Measurements from ENCODE around the gene ITGA2B. TPM values are rescaled to one million over a fixed set of nuclear protein-coding genes. Genes with fewer than 3 reads are reported as not detected.

The ITGA2B gene
- total and polyA plus RNA-seq, 9 donors = 0.60 to 5.2 (median 2.2) TPM

GRCh38 chr17:44363613-44364159, 25.8 kb downstream of the ITGA2B start, which contains the start of gene FAM171A2:
TSS of gene FAM171A2 (minus strand) at chr17:44363853. CDS start at chr17:44363714, 139 bp downstream.
- intact Hi-C loops (cut with DNase I) = no loop called here
- Histone ChIP-seq H3K36me3 (no peaks in the 10 kb centered on the region), H3K4me1 (ENCODE audit: insufficient read depth) (peaks cover 7% of the 10 kb centered on the region), H3K27me3 (no peaks in the 10 kb centered on the region), H3K9me3 (no peaks in the 10 kb centered on the region), H3K4me3 (peak within 1 kb of the TSS; percentile 59), H3K27ac (peak within 1 kb of the TSS; percentile 47 to 72)
- 0 to 2% (median 1%) methylated on average over 5 to 63 of the region's 63 CpGs for WGBS, 3 donors
- DNase-seq = peak; percentile 66 to 85 (median 75)
- TF ChIP-seq EP300 (IDR thresholded peaks at IDR 0.05) (no peak), POLR2A (IDR thresholded peaks at IDR 0.05) (peak; percentile 38), CTCF (IDR thresholded peaks at IDR 0.05) (peak; percentile 44 to 84 (median 76))

GRCh38 chr17:44362949-44363612, 26.4 kb downstream of the ITGA2B start:
- H3K27ac ChIP-seq = peak overlapping the region; percentile 47 to 72
- no peak for TF ChIP-seq POLR2A (IDR thresholded peaks at IDR 0.05)
- TF ChIP-seq CTCF (IDR thresholded peaks at IDR 0.05) = no peak
- TF ChIP-seq EP300 (IDR thresholded peaks at IDR 0.05) = no peak

GRCh38 chr17:44362459-44362948, 26.9 kb downstream of the ITGA2B start:
- intact Hi-C loops (cut with DNase I) = no loop called here
- Histone ChIP-seq H3K9me3 (no peaks in the 10 kb centered on the region), H3K4me1 (ENCODE audit: insufficient read depth) (peaks cover 7% of the 10 kb centered on the region), H3K4me3 (peak overlapping the region; percentile 59), H3K27me3 (no peaks in the 10 kb centered on the region), H3K27ac (no peak overlapping the region), H3K36me3 (no peaks in the 10 kb centered on the region)
- 5 to 13% (median 7%) methylated on average over 10 to 11 of the region's 11 CpGs for WGBS, 3 donors
- no peak for TF ChIP-seq EP300 (IDR thresholded peaks at IDR 0.05)
- TF ChIP-seq CTCF (IDR thresholded peaks at IDR 0.05) = no peak
- TF ChIP-seq POLR2A (IDR thresholded peaks at IDR 0.05) = no peak
- peak in 1 of 5 donors; percentile 50 for DNase-seq

More at GRCh38 chr17:44362949-44363612, 26.4 kb downstream of the ITGA2B start:
- Histone ChIP-seq H3K4me1 (ENCODE audit: insufficient read depth) (peaks cover 7% of the 10 kb centered on the region), H3K9me3 (no peaks in the 10 kb centered on the region), H3K4me3 (peak overlapping the region; percentile 59), H3K27me3 (no peaks in the 10 kb centered on the region), H3K36me3 (no peaks in the 10 kb centered on the region)
- intact Hi-C loops (cut with DNase I) = no loop called here
- peak in 1 of 5 donors; percentile 60 for DNase-seq
- WGBS, 3 donors = 0 to 1% (median 1%) methylated on average over 34 to 45 of the region's 45 CpGs

GRCh38 chr17:44361292-44362260, 27.9 kb downstream of the ITGA2B start:
- H3K4me1 ChIP-seq (ENCODE audit: insufficient read depth) = peaks cover 7% of the 10 kb centered on the region
- peak in 2 of 5 donors; percentile 57 to 64 for DNase-seq
- no peak overlapping the region for H3K4me3 ChIP-seq
- intact Hi-C loops (cut with DNase I) = no loop called here
- H3K9me3 ChIP-seq = no peaks in the 10 kb centered on the region
- H3K36me3 ChIP-seq = no peaks in the 10 kb centered on the region
- WGBS, 3 donors = 23 to 39% (median 25%) methylated on average over 11 of the region's 11 CpGs
- peak overlapping the region in 1 of 2 donors; percentile 38 for H3K27ac ChIP-seq
- H3K27me3 ChIP-seq = no peaks in the 10 kb centered on the region
- no peak for TF ChIP-seq EP300 (IDR thresholded peaks at IDR 0.05)
- TF ChIP-seq CTCF (IDR thresholded peaks at IDR 0.05) = no peak
- no peak for TF ChIP-seq POLR2A (IDR thresholded peaks at IDR 0.05)
